OCI-M2 (cell line): Measurements from ENCODE around the gene ST8SIA6.
"Not testable (repeated sequence)": the region's sequence is repeated elsewhere in the genome, so short reads cannot be mapped to it uniquely, and the experiment has no call there.

ENCODE experiments used
- DNase-seq: peaks from one replicate; lab custom pipeline; 2025; ENCODE audit not compliant: unreplicated experiment; lab: John Stamatoyannopoulos, UW

ST8SIA6 gene

GRCh38 chr10:17349717-17350116 is 104.7 kb downstream of the ST8SIA6 start:
- no peak for DNase-seq

- no peak for DNase-seq
Measured at GRCh38 chr10:17348501-17349349, 105.7 kb downstream of the ST8SIA6 start.

GRCh38 chr10:17348011-17348500 is 106.3 kb downstream of the ST8SIA6 start:
- DNase-seq: no peak

- no peak for DNase-seq
Measured at GRCh38 chr10:17344206-17344605, 110.2 kb downstream of the ST8SIA6 start.

- DNase-seq: no peak
Measured at GRCh38 chr10:17343118-17343517, 111.3 kb downstream of the ST8SIA6 start.

- DNase-seq: no peak
Measured at GRCh38 chr10:17340144-17340829, 114.1 kb downstream of the ST8SIA6 start.

- no peak for DNase-seq
Measured at GRCh38 chr10:17335065-17335464, 119.3 kb downstream of the ST8SIA6 start.

GRCh38 chr10:17330501-17330900 is 123.9 kb downstream of the ST8SIA6 start:
- DNase-seq: no peak

GRCh38 chr10:17326377-17326776 is 128.0 kb downstream of the ST8SIA6 start:
- DNase-seq: no peak

- DNase-seq: not testable (repeated sequence)
Measured at GRCh38 chr10:17321957-17322356, 132.4 kb downstream of the ST8SIA6 start.

- no peak for DNase-seq
Measured at GRCh38 chr10:17316488-17317170, 137.8 kb downstream of the ST8SIA6 start.

- DNase-seq: no peak
Measured at GRCh38 chr10:17309435-17309834, 145.0 kb downstream of the ST8SIA6 start.

- no peak for DNase-seq
Measured at GRCh38 chr10:17307123-17307522, 147.3 kb downstream of the ST8SIA6 start.

GRCh38 chr10:17292375-17292774 is 162.0 kb downstream of the ST8SIA6 start:
- DNase-seq: no peak

- DNase-seq: no peak
Measured at GRCh38 chr10:17290226-17290625, 164.2 kb downstream of the ST8SIA6 start.

- DNase-seq: no peak
Measured at GRCh38 chr10:17289763-17290162, 164.6 kb downstream of the ST8SIA6 start.

GRCh38 chr10:17286562-17287550 is 167.5 kb downstream of the ST8SIA6 start:
- DNase-seq: no peak

GRCh38 chr10:17282311-17282710 is 172.1 kb downstream of the ST8SIA6 start:
- DNase-seq: no peak

- no peak for DNase-seq
Measured at GRCh38 chr10:17278607-17279240, 175.7 kb downstream of the ST8SIA6 start.
